GM23248 (cell line): ENCODE data around the gene TTC28. TPM values are rescaled to one million over a fixed set of nuclear protein-coding genes. Genes with fewer than 3 reads are reported as not detected.

Experiments
- DNase-seq: peaks from one replicate; pipeline ENCODE4 v3.0.0-alpha.2; 2015
- H2AFZ ChIP-seq: fragments of 200-600 bp; sonication (generic); 2 replicates; pipeline ENCODE4 v1.6.1; 2016; ENCODE audit warnings: antibody characterized with exemption
- H3F3A ChIP-seq: fragments of 200-600 bp; sonication (generic); 2 replicates; pipeline ENCODE4 v1.6.1; 2016; ENCODE audit warnings: mild to moderate bottlenecking, antibody characterized with exemption, mixed run types; ENCODE audit not compliant: insufficient read depth
- H3K27ac ChIP-seq: fragments of 200-600 bp; sonication (generic); 2 replicates; pipeline ENCODE4 v1.5.1; 2016; ENCODE audit warnings: mild to moderate bottlenecking
- H3K27me3 ChIP-seq: fragments of 200-600 bp; sonication (generic); replicated peaks from 2 replicates; pipeline ENCODE4 v1.6.1; 2016; ENCODE audit warnings: mild to moderate bottlenecking; ENCODE audit not compliant: insufficient read depth
- H3K36me3 ChIP-seq: fragments of 200-600 bp; sonication (generic); 2 replicates; pipeline ENCODE4 v1.6.1; 2016; ENCODE audit warnings: low read depth, mild to moderate bottlenecking
- H3K4me1 ChIP-seq: fragments of 200-600 bp; sonication (generic); 2 replicates; pipeline ENCODE4 v1.6.1; 2016; ENCODE audit warnings: mild to moderate bottlenecking; ENCODE audit not compliant: insufficient read depth
- H3K4me2 ChIP-seq: fragments of 200-600 bp; sonication (generic); one replicate; pipeline ENCODE4 v1.6.1; 2016; ENCODE audit warnings: mild to moderate bottlenecking; ENCODE audit not compliant: unreplicated experiment
- H3K4me3 ChIP-seq: fragments of 200-600 bp; sonication (generic); 2 replicates; pipeline ENCODE4 v1.5.1; 2016; ENCODE audit warnings: mild to moderate bottlenecking
- H3K79me2 ChIP-seq: fragments of 200-600 bp; sonication (generic); 2 replicates; pipeline ENCODE4 v1.6.1; 2016; ENCODE audit warnings: mild to moderate bottlenecking; ENCODE audit not compliant: insufficient read depth
- H3K9ac ChIP-seq: fragments of 200-600 bp; sonication (generic); 2 replicates; pipeline ENCODE4 v1.6.1; 2016; ENCODE audit warnings: mild to moderate bottlenecking
- H3K9me2 ChIP-seq: fragments of 200-600 bp; sonication (generic); 2 replicates; pipeline ENCODE4 v1.6.1; 2016; ENCODE audit warnings: mixed run types, mild to moderate bottlenecking, moderate library complexity; ENCODE audit not compliant: insufficient read depth
- H3K9me3 ChIP-seq: fragments of 200-600 bp; sonication (generic); one replicate; pipeline ENCODE4 v1.6.1; 2017; ENCODE audit warnings: low read depth
- H4K20me1 ChIP-seq: fragments of 200-600 bp; sonication (generic); 2 replicates; pipeline ENCODE4 v1.6.0; 2016; ENCODE audit not compliant: insufficient read depth
- EZH2 ChIP-seq: fragments of 200-600 bp; sonication (generic); IDR thresholded peaks from 2 replicates; pipeline ENCODE4 v1.6.1; 2018; ENCODE audit warnings: antibody characterized with exemption, mild to moderate bottlenecking; ENCODE audit not compliant: insufficient read depth, poor library complexity, severe bottlenecking
- EZH2phosphoT487 ChIP-seq: fragments of 200-600 bp; sonication (generic); IDR thresholded peaks from 2 replicates; pipeline ENCODE4 v1.6.1; 2018; ENCODE audit warnings: antibody characterized with exemption, moderate library complexity, mild to moderate bottlenecking, low read depth; ENCODE audit not compliant: insufficient read depth
- WGBS, 2 experiments: methylation state at CpG; one replicate each; pipeline ENCODE4 v1.1.6; 2015 to 2017; ENCODE audit warnings: low lambda C conversion rate in 2 of 2, low coverage in 1 of 2; ENCODE audit errors: missing lambda C conversion rate in 2 of 2; 5-methylcytosine and 5-hydroxymethylcytosine counted together
- in situ Hi-C: fragments of 300-500 bp; cut with MboI; formaldehyde crosslinking; loops from 2 replicates; pipeline ENCODE4 v1.15.0; 2020
- polyA plus RNA-seq: library from polyadenylated mRNA; unstranded; fragments of >200 nt; fragmentation: Nextera tagmentation; extraction: Ambion mirVana; gene quantifications from 2 replicates; pipeline ENCODE4 v1.2.1, GENCODE V29; 2016
- total RNA-seq: library from RNA; depleted of rRNA; stranded (reverse); fragments of >200 nt; shearing (Covaris generic); gene quantifications from 2 replicates; pipeline ENCODE4 v1.2.3, GENCODE V29; 2014

Gene TTC28
- total and polyA plus RNA-seq, 2 experiments from 2014 or later = 12.5 to 41.9 TPM

DNA sequence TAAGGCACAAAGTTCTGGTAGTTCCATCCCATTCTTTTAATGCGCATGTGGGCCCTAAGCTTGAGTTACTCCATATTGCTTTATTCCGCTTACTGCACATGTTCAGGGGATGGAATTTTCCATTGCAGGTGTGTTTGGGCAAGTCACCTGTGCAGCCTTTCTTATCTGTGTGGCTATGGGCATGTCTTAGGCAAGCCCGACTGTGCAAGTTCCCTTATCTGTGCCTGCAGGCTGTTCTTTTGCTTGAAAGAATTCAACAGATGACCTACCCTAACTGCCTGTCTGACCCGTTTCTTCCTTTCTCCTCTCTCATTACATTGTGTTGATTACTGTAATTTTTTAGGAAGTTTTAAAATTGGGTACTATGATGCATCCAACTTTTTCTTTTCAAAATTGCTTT, 363.6 kb downstream of the TTC28 start:
- Histone ChIP-seq H3K79me2 (peaks cover 20% of the 10 kb centered on the region), H3F3A (no peaks in the 10 kb centered on the region), H3K4me3 (no peak overlapping the region), H3K36me3 (no peaks in the 10 kb centered on the region), H3K4me1 (no peaks in the 10 kb centered on the region), H2AFZ (no peak overlapping the region), H3K27me3 (no peaks in the 10 kb centered on the region), H3K9ac (no peak overlapping the region), H3K9me2 (no peaks in the 10 kb centered on the region; the same call in 1 of the 2 replicates), H3K4me2 (no peak overlapping the region), H4K20me1 (no peaks in the 10 kb centered on the region; the same call in 1 of the 2 replicates), H3K27ac (no peak overlapping the region), H3K9me3 (no peaks in the 10 kb centered on the region)
- in situ Hi-C loops = no loop called here
- TF ChIP-seq EZH2phosphoT487 (no peak), EZH2 (no peak)
- 96 to 97% methylated on average over 4 of the region's 4 CpGs for WGBS, 2 experiments
- no peak for DNase-seq

DNA sequence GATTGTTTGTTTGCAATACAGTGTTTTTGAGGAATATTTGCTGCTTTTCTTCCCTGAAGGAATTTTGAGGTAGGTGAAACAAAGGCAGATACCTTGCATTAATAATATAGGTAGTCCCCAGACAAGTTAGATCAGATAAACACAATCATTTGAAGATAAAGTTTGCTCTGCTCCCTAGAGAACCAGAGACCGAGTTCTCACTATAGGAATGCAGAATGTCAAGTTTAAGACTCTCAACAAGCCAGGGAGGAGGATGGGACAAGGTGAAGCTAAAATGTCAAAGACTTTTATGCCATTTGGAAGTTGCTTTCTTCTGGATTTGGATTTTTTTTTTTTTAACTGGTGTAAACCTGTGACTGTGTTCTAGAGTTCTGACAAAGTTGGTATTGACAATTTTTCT, 364.7 kb downstream of the TTC28 start:
- no peak overlapping the region for H3K4me2 ChIP-seq
- no peak overlapping the region for H3K4me3 ChIP-seq
- peaks cover 20% of the 10 kb centered on the region for H3K79me2 ChIP-seq
- H2AFZ ChIP-seq = no peak overlapping the region
- no peaks in the 10 kb centered on the region for H3K27me3 ChIP-seq
- no peaks in the 10 kb centered on the region for H3K36me3 ChIP-seq
- no peaks in the 10 kb centered on the region for H3K4me1 ChIP-seq
- H3K9me2 ChIP-seq = no peaks in the 10 kb centered on the region; the same call in 1 of the 2 replicates
- H3F3A ChIP-seq = no peaks in the 10 kb centered on the region
- DNase-seq = no peak
- 100% methylated on average over 1 of the region's 1 CpG for WGBS, 2 experiments
- H3K9ac ChIP-seq = no peak overlapping the region
- in situ Hi-C loops = no loop called here
- no peaks in the 10 kb centered on the region; the same call in 1 of the 2 replicates for H4K20me1 ChIP-seq
- TF ChIP-seq EZH2 (no peak), EZH2phosphoT487 (no peak)
- H3K9me3 ChIP-seq = no peaks in the 10 kb centered on the region
- H3K27ac ChIP-seq = no peak overlapping the region

DNA sequence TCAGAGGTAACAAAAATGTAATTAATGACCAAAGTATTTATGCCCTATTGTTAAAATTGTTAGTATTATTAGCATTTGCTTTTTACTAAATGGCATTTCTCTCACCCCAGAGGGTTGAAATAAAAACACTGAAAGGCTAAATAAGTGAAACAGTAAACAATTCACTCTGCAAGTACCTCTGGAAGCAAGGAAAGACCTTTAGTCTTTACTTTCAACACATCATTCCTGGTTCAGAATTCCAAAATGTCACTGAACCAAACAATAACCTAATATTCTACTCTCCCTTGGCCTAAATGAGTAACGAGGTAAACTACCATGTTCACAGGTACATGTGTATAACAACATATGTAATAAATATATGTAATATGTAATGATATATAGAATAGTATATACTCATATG, 369.3 kb downstream of the TTC28 start:
- no peaks in the 10 kb centered on the region for H3K9me3 ChIP-seq
- H3K27me3 ChIP-seq = no peaks in the 10 kb centered on the region
- H3F3A ChIP-seq = no peaks in the 10 kb centered on the region
- H3K4me2 ChIP-seq = no peak overlapping the region
- H4K20me1 ChIP-seq = no peaks in the 10 kb centered on the region; the same call in 1 of the 2 replicates
- TF ChIP-seq EZH2 = no peak
- no peak for TF ChIP-seq EZH2phosphoT487
- H3K4me3 ChIP-seq = no peak overlapping the region
- H2AFZ ChIP-seq = no peak overlapping the region
- DNase-seq = no peak
- H3K9me2 ChIP-seq = no peaks in the 10 kb centered on the region
- no peaks in the 10 kb centered on the region for H3K4me1 ChIP-seq
- peaks cover 27% of the 10 kb centered on the region for H3K79me2 ChIP-seq
- no peak overlapping the region for H3K27ac ChIP-seq
- in situ Hi-C loops = no loop called here
- 90 to 94% methylated on average over 1 of the region's 1 CpG for WGBS, 2 experiments
- H3K36me3 ChIP-seq = peaks cover 8% of the 10 kb centered on the region
- H3K9ac ChIP-seq = no peak overlapping the region

DNA sequence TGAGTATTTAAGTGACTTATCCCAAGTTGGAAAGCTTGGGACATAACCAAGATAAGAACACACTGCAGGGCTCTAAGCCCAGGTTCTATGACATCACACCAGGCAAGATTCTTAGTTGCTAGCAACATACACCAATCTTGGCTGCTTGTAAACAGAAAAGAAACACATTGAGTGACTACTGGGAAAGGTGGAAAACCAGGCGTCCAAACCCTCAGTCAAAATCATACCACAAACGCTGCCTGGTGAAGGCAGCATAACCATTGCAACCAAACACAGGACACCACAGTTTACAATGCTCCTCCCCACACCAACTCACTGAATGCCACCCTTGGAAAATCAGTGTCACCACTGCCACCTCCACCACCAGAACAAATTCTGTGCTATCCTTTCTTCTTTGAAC, 379.9 kb downstream of the TTC28 start:
- Histone ChIP-seq H4K20me1 (no peaks in the 10 kb centered on the region), H2AFZ (no peak overlapping the region), H3K27me3 (no peaks in the 10 kb centered on the region), H3K4me1 (no peaks in the 10 kb centered on the region), H3K4me2 (no peak overlapping the region), H3K4me3 (no peak overlapping the region), H3F3A (no peaks in the 10 kb centered on the region), H3K9ac (no peak overlapping the region), H3K36me3 (no peaks in the 10 kb centered on the region; the same call in 1 of the 2 replicates), H3K79me2 (0 out of 2 replicates have a peak, but pooled peaks cover 7% of the 10 kb centered on the region), H3K27ac (no peak overlapping the region), H3K9me2 (no peaks in the 10 kb centered on the region), H3K9me3 (no peaks in the 10 kb centered on the region)
- peak; percentile 46 for DNase-seq
- TF ChIP-seq EZH2phosphoT487 (no peak), EZH2 (no peak)
- in situ Hi-C loops = no loop called here
- WGBS, 2 experiments = 75 to 84% methylated on average over 2 of the region's 2 CpGs

DNA sequence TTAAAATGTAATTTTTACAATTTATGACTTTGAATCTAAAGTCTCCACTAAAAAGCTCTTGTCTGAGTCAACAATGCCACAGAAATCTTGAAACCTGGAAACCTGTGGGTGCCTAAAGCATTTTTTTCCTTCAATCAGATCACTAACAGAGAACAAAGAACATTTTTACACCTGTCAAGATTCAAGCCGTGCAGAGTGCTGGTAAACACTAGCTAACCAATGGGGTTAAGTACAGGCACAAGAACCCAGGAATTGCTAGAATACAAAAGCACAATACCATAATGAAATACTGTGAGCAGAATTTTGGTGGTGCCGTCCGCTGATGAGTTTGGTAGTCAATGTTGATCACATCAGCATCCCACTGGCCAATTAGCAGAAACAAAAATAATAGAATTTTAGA, 380.3 kb downstream of the TTC28 start:
- H3K27ac ChIP-seq = no peak overlapping the region
- H3K4me2 ChIP-seq = no peak overlapping the region
- no peaks in the 10 kb centered on the region for H3F3A ChIP-seq
- no peaks in the 10 kb centered on the region for H3K9me3 ChIP-seq
- TF ChIP-seq EZH2phosphoT487 (no peak), EZH2 (no peak)
- H3K9me2 ChIP-seq = no peaks in the 10 kb centered on the region
- H3K27me3 ChIP-seq = no peaks in the 10 kb centered on the region
- WGBS, 2 experiments = 86 to 87% methylated on average over 3 of the region's 3 CpGs
- H3K36me3 ChIP-seq = no peaks in the 10 kb centered on the region; the same call in 1 of the 2 replicates
- H3K9ac ChIP-seq = no peak overlapping the region
- no peak overlapping the region for H2AFZ ChIP-seq
- in situ Hi-C loops = no loop called here
- H3K4me1 ChIP-seq = no peaks in the 10 kb centered on the region
- no peak for DNase-seq
- no peak overlapping the region for H3K4me3 ChIP-seq
- no peaks in the 10 kb centered on the region for H4K20me1 ChIP-seq
- 0 out of 2 replicates have a peak, but pooled peaks cover 7% of the 10 kb centered on the region for H3K79me2 ChIP-seq
